Naive thymus-derived CD4-positive, alpha-beta T cell (primary cell): ENCODE data around the gene SLC6A13. TPM values are rescaled to one million over a fixed set of nuclear protein-coding genes. Genes with fewer than 3 reads are reported as not detected.

Experiments
- ATAC-seq: fragments of 150-1000 bp; cut with Tn5 transposase; 2 replicates; pipeline ENCODE4 v1.10.0; 2021; ENCODE audit warnings: mild to moderate bottlenecking, moderate library complexity
- CTCF ChIA-PET: fragments of 350-600 bp; sonication (Branson Sonifier 250); formaldehyde crosslinking; loops from one replicate; lab custom pipeline; 2021; ENCODE audit warnings: antibody characterized with exemption; lab: Charles Lee
- POLR2A ChIA-PET: fragments of 350-600 bp; sonication (Branson Sonifier 250); formaldehyde crosslinking; loops from one replicate; lab custom pipeline; 2021; ENCODE audit warnings: antibody characterized with exemption, inconsistent platforms; lab: Charles Lee
- DNase-seq, 9 donors: peaks; one replicate each; pipeline versions ENCODE4 v3.0.0 to v3.0.0-alpha.2; 2020 to 2022; ENCODE audit warnings: mixed read lengths in 1 of 9
- H3K27ac ChIP-seq: one replicate; pipeline ENCODE4 v1.7.0; 2013; ENCODE audit warnings: mild to moderate bottlenecking, low read depth, low read length, moderate library complexity
- H3K27me3 ChIP-seq, 2 donors: one replicate each; pipeline ENCODE4 v1.7.0; 2013; ENCODE audit warnings: low read length in 2 of 2, mild to moderate bottlenecking in 2 of 2, moderate library complexity in 2 of 2; ENCODE audit not compliant: control insufficient read depth in 2 of 2, insufficient read depth in 2 of 2
- H3K36me3 ChIP-seq, 3 experiments: 1 replicate in 2 of 3; 2 replicates in 1 of 3; pipeline ENCODE4 v1.7.0; 2013; ENCODE audit warnings: low read length in 3 of 3, mild to moderate bottlenecking in 3 of 3, moderate library complexity in 1 of 3; ENCODE audit not compliant: insufficient read depth in 3 of 3, control insufficient read depth in 2 of 3
- H3K4me1 ChIP-seq, 2 donors: one replicate each; pipeline ENCODE4 v1.7.0; 2013; ENCODE audit warnings: low read length in 2 of 2, mild to moderate bottlenecking in 2 of 2, moderate library complexity in 1 of 2; ENCODE audit not compliant: control insufficient read depth in 2 of 2, insufficient read depth in 2 of 2
- H3K4me3 ChIP-seq: 2 replicates; pipeline ENCODE4 v1.7.0; 2013; ENCODE audit warnings: mild to moderate bottlenecking, low read length
- H3K9me3 ChIP-seq, 3 experiments: 1 replicate in 2 of 3; 2 replicates in 1 of 3; pipeline ENCODE4 v1.7.0; 2013; ENCODE audit warnings: low read length in 3 of 3; ENCODE audit not compliant: control insufficient read depth in 2 of 3
- H3K27ac Mint-ChIP-seq, 9 donors: one replicate each; pipeline ENCODE4 v1.8.0; 2020 to 2022; ENCODE audit warnings: mixed read lengths in 9 of 9, mild to moderate bottlenecking in 8 of 9, moderate library complexity in 5 of 9, inconsistent platforms in 2 of 9
- H3K27me3 Mint-ChIP-seq, 5 donors: one replicate each; pipeline ENCODE4 v1.8.0; 2021 to 2022; ENCODE audit warnings: mixed read lengths in 5 of 5, mild to moderate bottlenecking in 1 of 5
- H3K36me3 Mint-ChIP-seq, 5 donors: one replicate each; pipeline ENCODE4 v1.8.0; 2020 to 2022; ENCODE audit warnings: mixed read lengths in 5 of 5, mild to moderate bottlenecking in 3 of 5, inconsistent platforms in 1 of 5
- H3K4me1 Mint-ChIP-seq, 7 donors: one replicate each; pipeline ENCODE4 v1.8.0; 2020 to 2022; ENCODE audit warnings: mixed read lengths in 7 of 7, mild to moderate bottlenecking in 3 of 7, inconsistent platforms in 1 of 7
- H3K4me3 Mint-ChIP-seq, 10 donors: one replicate each; pipeline ENCODE4 v1.8.0; 2020 to 2022; ENCODE audit warnings: mild to moderate bottlenecking in 10 of 10, mixed read lengths in 10 of 10, moderate library complexity in 6 of 10, inconsistent platforms in 2 of 10
- H3K9me3 Mint-ChIP-seq, 11 donors: one replicate each; pipeline ENCODE4 v1.8.0; 2020 to 2022; ENCODE audit warnings: mixed read lengths in 11 of 11, mild to moderate bottlenecking in 4 of 11, inconsistent platforms in 1 of 11, moderate library complexity in 1 of 11
- intact Hi-C, 2 donors: fragments of 100-400 bp; cut with micrococcal nuclease; formaldehyde crosslinking; loops; one replicate each; pipeline ENCODE4 v1.15.1; 2023
- polyA plus RNA-seq, 2 donors: library from polyadenylated mRNA; unstranded; fragments of 300-500 nt; fragmentation: Illumina TruSeq; gene quantifications; one replicate each; pipeline ENCODE4 v1.2.3, GENCODE V29; 2021
- total RNA-seq, 6 experiments: library from RNA in 5 of 6; stranded (reverse) in 5 of 6; gene quantifications; 1 replicate in 5 of 6; 2 replicates in 1 of 6; pipeline ENCODE4 v1.2.3 and lab custom pipeline; 2021 to 2026

The SLC6A13 gene
- total and polyA plus RNA-seq, 7 experiments from 2014 or later: 0.61 to 1.5 (median 0.74) TPM; not detected in 3

GRCh38 chr12:178829-179109 is 83.9 kb downstream of the SLC6A13 start:
- CTCF ChIA-PET: no interaction called here
- DNase-seq (no peak), ATAC-seq (no peak)
- intact Hi-C loops: no loop called here
- POLR2A ChIA-PET: no interaction called here
- Mint-ChIP-seq H3K27me3 (peaks cover 4 to 28% (median 16%) of the 10 kb centered on the region in 5 donors), H3K27ac (no peak overlapping the region), H3K4me3 (no peak overlapping the region), H3K36me3 (no peaks in the 10 kb centered on the region), H3K4me1 (peaks cover 0 to 10% (median 6%) of the 10 kb centered on the region in 7 donors), H3K9me3 (no peaks in the 10 kb centered on the region)
- H3K4me1 ChIP-seq: no peaks in the 10 kb centered on the region
- no peaks in the 10 kb centered on the region for H3K36me3 ChIP-seq
- H3K4me3 ChIP-seq: no peak overlapping the region
- H3K9me3 ChIP-seq: no peaks in the 10 kb centered on the region
- H3K27ac ChIP-seq: no peak overlapping the region
- no peaks in the 10 kb centered on the region for H3K27me3 ChIP-seq

- Histone ChIP-seq H3K27me3 (no peaks in the 10 kb centered on the region), H3K9me3 (no peaks in the 10 kb centered on the region), H3K4me1 (no peaks in the 10 kb centered on the region), H3K4me3 (no peak overlapping the region), H3K27ac (no peak overlapping the region), H3K36me3 (no peaks in the 10 kb centered on the region)
- peaks cover 4 to 23% (median 15%) of the 10 kb centered on the region in 5 donors for H3K27me3 Mint-ChIP-seq
- intact Hi-C loops: no loop called here
- H3K4me1 Mint-ChIP-seq: peaks cover 0 to 10% (median 6%) of the 10 kb centered on the region in 7 donors
- H3K36me3 Mint-ChIP-seq: no peaks in the 10 kb centered on the region
- no peak overlapping the region for H3K4me3 Mint-ChIP-seq
- H3K27ac Mint-ChIP-seq: no peak overlapping the region
- no peaks in the 10 kb centered on the region for H3K9me3 Mint-ChIP-seq
- DNase-seq: no peak
- ChIA-PET CTCF (no interaction called here), POLR2A (no interaction called here)
- ATAC-seq: no peak
Observed at GRCh38 chr12:177980-178828, 84.4 kb downstream of the SLC6A13 start.

- DNase-seq (no peak), ATAC-seq (no peak)
- no peaks in the 10 kb centered on the region for H3K36me3 Mint-ChIP-seq
- peaks cover 0 to 14% (median 6%) of the 10 kb centered on the region in 7 donors for H3K4me1 Mint-ChIP-seq
- no peaks in the 10 kb centered on the region for H3K9me3 Mint-ChIP-seq
- no peak overlapping the region for H3K4me3 Mint-ChIP-seq
- peaks cover 2 to 29% (median 12%) of the 10 kb centered on the region in 5 donors for H3K27me3 Mint-ChIP-seq
- H3K4me1 ChIP-seq: no peaks in the 10 kb centered on the region
- intact Hi-C loops: no loop called here
- H3K4me3 ChIP-seq: no peak overlapping the region
- no peaks in the 10 kb centered on the region for H3K27me3 ChIP-seq
- no peak overlapping the region for H3K27ac ChIP-seq
- no peaks in the 10 kb centered on the region for H3K9me3 ChIP-seq
- CTCF ChIA-PET: no interaction called here
- POLR2A ChIA-PET: no interaction called here
- H3K36me3 ChIP-seq: no peaks in the 10 kb centered on the region
- no peak overlapping the region for H3K27ac Mint-ChIP-seq
Observed at GRCh38 chr12:177336-177979, 85.2 kb downstream of the SLC6A13 start.

- H3K36me3 ChIP-seq: no peaks in the 10 kb centered on the region
- no peaks in the 10 kb centered on the region for H3K9me3 ChIP-seq
- H3K4me3 ChIP-seq: no peak overlapping the region
- DNase-seq (no peak), ATAC-seq (no peak)
- CTCF ChIA-PET: no interaction called here
- POLR2A ChIA-PET: no interaction called here
- no peak overlapping the region for H3K27ac Mint-ChIP-seq
- no peak overlapping the region for H3K4me3 Mint-ChIP-seq
- intact Hi-C loops: no loop called here
- no peaks in the 10 kb centered on the region for H3K36me3 Mint-ChIP-seq
- H3K4me1 ChIP-seq: no peaks in the 10 kb centered on the region
- H3K27ac ChIP-seq: no peak overlapping the region
- H3K4me1 Mint-ChIP-seq: peaks cover 0 to 15% (median 6%) of the 10 kb centered on the region in 7 donors
- H3K27me3 ChIP-seq: no peaks in the 10 kb centered on the region
- H3K27me3 Mint-ChIP-seq: peaks cover 2 to 30% (median 12%) of the 10 kb centered on the region in 5 donors
- H3K9me3 Mint-ChIP-seq: no peaks in the 10 kb centered on the region
Observed at GRCh38 chr12:176321-177181, 86.1 kb downstream of the SLC6A13 start.

- H3K27ac Mint-ChIP-seq: no peak overlapping the region
- intact Hi-C loops: no loop called here
Observed at GRCh38 chr12:175759-176158, 86.9 kb downstream of the SLC6A13 start.

GRCh38 chr12:175250-175649 is 87.4 kb downstream of the SLC6A13 start:
- Histone ChIP-seq H3K36me3 (no peaks in the 10 kb centered on the region), H3K27ac (no peak overlapping the region), H3K27me3 (no peaks in the 10 kb centered on the region), H3K4me3 (no peak overlapping the region), H3K9me3 (no peaks in the 10 kb centered on the region), H3K4me1 (no peaks in the 10 kb centered on the region)
- H3K4me3 Mint-ChIP-seq: no peak overlapping the region
- intact Hi-C loops: no loop called here
- H3K4me1 Mint-ChIP-seq: peaks cover 0 to 12% (median under 1%) of the 10 kb centered on the region in 7 donors
- H3K36me3 Mint-ChIP-seq: no peaks in the 10 kb centered on the region
- POLR2A ChIA-PET: no interaction called here
- CTCF ChIA-PET: no interaction called here
- DNase-seq: no peak
- H3K27ac Mint-ChIP-seq: no peak overlapping the region
- no peaks in the 10 kb centered on the region for H3K9me3 Mint-ChIP-seq
- ATAC-seq: no peak
- H3K27me3 Mint-ChIP-seq: peaks cover 2 to 30% (median 10%) of the 10 kb centered on the region in 5 donors

More at GRCh38 chr12:175759-176158, 86.9 kb downstream of the SLC6A13 start:
- peaks cover 0 to 15% (median 6%) of the 10 kb centered on the region in 7 donors for H3K4me1 Mint-ChIP-seq
- CTCF ChIA-PET: no interaction called here
- no peak for DNase-seq
- H3K9me3 Mint-ChIP-seq: no peaks in the 10 kb centered on the region
- H3K27ac ChIP-seq: no peak overlapping the region
- H3K9me3 ChIP-seq: no peaks in the 10 kb centered on the region
- H3K27me3 Mint-ChIP-seq: peaks cover 2 to 30% (median 12%) of the 10 kb centered on the region in 5 donors
- H3K36me3 Mint-ChIP-seq: no peaks in the 10 kb centered on the region
- no peak for ATAC-seq
- no peaks in the 10 kb centered on the region for H3K4me1 ChIP-seq
- H3K4me3 ChIP-seq: no peak overlapping the region
- POLR2A ChIA-PET: no interaction called here
- H3K4me3 Mint-ChIP-seq: no peak overlapping the region
- no peaks in the 10 kb centered on the region for H3K27me3 ChIP-seq
- no peaks in the 10 kb centered on the region for H3K36me3 ChIP-seq
